Activated CD4-positive, CD25-positive, alpha-beta regulatory T cell (primary cell): Measurements from ENCODE around the gene SPACA6.
"Not testable (repeated sequence)": the region's sequence is repeated elsewhere in the genome, so short reads cannot be mapped to it uniquely, and the experiment has no call there.

Source experiments
- DNase-seq, 4 experiments: peaks; one replicate each; lab custom pipeline; 2025; lab: John Stamatoyannopoulos, UW

The SPACA6 gene

DNA sequence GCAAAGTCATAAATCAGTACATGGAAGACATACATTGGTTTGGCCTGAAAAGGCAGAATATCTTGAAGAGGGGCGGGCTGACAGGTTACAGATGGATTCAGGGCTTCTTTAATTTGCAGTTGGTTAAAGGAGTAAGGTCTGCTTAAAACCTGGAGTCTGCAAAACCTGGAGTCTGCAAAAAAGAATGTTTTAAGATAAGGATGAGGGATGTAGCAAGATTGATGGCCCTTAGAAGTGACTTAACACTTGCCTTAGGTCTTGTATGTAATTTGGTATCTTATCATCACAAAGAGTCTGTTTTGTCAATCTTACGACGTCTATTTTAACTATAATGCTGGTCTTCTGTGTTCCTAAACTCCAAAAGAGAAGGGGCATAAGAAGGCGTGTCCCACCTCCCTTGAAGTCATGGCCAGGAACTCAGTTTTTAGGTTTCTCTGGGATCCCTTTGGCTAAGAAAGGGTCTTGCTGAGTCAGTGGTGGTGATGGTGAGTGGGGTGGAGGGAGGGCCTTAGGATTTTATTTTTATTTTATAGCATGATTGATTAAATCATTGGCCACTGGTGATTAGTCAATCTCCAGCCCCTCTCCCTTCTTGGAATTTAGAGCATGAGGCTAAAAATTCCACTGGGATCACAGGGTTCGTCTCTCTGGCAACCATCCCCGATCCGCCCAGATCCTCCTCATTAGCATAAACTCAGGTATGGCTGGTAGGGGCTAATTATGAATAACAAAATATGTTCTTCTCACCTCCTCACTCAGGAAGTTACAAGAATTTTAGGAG, 40.8 kb downstream of the SPACA6 start:
- no peak for DNase-seq

- no peak for DNase-seq
These were observed 42.8 kb downstream of the SPACA6 start for GRCh38 chr19:51735759-51736449.

- DNase-seq = no peak
These were observed 44.3 kb downstream of the SPACA6 start for GRCh38 chr19:51737389-51737788.

DNA sequence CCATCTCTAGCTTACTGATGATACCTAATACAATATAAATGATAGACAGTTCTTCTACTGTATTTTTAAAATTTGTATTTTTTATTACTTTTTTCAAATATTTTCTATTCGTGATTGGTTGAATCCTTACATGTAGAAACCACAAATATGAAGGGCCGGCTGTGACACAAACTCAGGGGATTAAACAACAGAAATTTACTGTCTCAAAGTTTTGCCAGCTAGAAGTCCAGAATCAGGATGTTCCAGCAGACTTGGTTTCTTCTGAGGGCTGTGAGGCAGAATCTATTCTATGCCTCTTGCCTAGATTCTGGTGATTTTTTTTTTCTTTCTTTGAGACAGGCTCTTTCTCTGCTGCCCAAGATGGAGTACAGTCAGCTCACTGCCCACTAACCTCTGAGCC, 44.8 kb downstream of the SPACA6 start:
- no peak for DNase-seq

GRCh38 chr19:51738523-51738922, 45.4 kb downstream of the SPACA6 start:
- not testable (repeated sequence) for DNase-seq

DNA sequence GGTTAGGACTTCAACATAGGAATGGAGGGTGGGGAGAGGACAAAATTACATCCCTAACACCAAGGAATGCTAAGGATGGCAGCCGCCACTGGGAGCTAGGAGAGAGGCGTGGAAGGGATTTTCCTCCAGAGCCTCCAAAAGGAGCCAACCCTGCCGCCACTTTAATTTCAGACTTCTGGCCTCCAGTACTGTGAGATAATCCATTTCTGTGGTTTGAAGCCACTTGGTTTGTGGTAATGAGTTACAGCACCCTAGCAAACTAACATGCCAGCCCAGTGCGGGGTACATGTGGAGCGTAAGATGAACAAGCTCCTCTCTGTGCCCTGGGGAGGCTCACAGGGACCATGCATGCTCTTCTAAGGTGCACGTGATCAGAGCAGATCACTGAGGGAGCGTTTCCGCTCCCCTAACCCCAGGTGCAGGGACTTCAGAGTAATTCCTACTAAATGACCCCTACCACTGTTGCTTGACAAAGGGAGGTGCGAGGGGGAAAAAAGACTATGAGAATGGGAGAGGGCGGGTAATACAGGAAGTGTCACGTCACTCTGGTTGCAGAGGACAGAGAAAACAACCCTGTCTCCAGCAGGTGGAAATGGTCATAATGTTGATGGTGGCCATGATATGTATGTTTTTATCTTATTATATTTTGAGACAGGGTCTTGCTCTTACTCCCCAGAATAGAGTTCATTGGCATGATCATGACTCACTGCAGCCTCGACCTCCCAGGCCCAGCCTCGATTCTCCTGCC, 46.5 kb downstream of the SPACA6 start:
- DNase-seq = no peak

GRCh38 chr19:51740356-51740755, 47.2 kb downstream of the SPACA6 start:
- DNase-seq = no peak

DNA sequence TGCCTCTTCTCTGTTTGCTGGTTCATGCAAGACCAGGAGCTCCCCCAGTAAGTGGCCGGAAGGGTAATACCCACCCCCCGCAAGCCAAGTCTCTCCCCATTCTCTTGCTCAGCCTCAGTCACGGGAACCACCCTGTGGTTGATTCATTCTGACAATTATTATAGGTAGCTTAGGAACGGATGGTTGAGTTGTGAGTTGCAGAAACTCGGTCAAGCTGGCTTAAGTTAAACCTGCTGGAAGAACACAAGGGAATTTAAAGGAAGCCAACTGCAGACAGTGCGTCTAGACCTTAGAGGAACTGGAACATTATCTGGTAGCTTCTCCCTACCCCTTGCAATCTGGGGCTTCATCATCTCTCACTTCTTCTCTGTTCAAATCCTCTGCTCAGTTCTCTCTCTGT, 49.7 kb downstream of the SPACA6 start:
- DNase-seq = no peak

GRCh38 chr19:51743405-51743804, 50.3 kb downstream of the SPACA6 start:
- DNase-seq = no peak

DNA sequence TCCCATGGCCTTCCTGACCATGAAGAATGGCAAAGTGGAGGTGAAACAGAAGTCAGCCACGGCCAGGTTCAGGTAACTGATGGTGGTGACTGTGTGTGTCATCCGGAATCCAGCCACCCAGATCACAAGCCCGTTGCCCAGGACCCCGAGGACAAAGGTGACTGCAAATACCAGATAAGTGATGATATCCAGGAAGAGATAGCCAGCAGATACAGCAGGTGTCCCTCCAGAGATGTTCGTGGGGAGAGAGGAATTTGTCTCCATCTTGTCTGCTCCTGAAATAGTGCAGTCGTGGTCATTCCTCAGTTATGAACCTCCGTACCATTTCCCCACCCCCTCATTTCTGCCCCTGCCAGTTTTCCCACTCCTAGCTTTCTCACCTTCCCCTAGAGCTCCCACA, 53.6 kb downstream of the SPACA6 start:
- DNase-seq = no peak

GRCh38 chr19:51749979-51750378, 56.8 kb downstream of the SPACA6 start:
- DNase-seq = no peak

DNA sequence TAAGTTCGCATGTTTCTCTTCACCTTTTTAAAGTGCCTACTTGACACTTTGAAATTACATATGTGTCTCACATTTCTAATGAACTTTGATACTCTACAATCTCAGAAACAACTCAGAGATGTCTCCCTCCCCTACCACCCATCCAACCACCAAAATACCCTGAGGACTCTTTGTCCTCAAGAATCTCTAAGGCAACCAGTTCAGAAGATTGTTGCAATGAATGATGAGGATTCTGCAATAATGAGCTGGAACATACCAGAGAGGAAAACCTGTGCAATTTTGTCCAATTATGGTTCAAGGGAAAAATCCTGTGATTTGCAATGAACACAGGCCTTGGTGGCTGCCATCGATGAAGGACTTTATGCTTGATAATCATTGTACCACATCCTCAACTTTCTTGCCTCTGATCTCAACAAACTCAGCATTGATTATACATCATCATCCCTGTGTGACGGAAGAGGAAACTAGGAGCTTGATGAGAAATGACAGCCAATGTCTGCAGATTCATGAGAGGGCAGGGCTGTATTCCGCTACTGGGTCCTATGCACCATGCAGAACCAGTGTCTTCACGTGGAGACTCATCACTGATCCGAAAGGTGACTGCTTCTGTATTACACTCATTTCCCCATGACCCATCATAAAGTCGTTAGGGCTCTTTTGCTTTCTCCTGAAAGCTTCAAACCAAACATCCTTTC, 57.4 kb downstream of the SPACA6 start:
- no peak for DNase-seq

DNA sequence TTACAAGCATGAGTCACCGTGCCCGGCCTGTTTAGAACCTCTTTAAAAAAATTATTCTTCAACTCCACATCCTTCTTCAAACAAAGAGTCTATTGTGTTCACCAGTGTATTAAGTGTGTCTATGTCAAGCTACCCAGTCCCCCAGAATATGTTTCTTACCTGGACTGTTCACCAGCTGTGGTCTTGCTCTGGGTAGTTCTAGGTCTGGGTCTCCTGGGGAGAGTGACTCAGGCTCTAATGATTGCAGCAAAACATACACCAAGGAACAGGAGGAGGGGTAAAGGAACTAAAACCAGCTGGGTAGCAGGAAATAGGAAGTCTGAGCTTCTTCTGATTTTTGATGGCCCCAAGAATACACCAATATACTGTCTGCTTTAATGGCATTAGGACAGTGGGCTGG, 58.5 kb downstream of the SPACA6 start, which contains the start of gene FPR1:
Gene FPR1, minus strand, starts transcription at position 224 of the 400 bp plus-strand sequence. CDS start 4,884 bp downstream, outside the sequence.
- no peak for DNase-seq

GRCh38 chr19:51754109-51754508, 61.0 kb downstream of the SPACA6 start:
- no peak for DNase-seq

DNA sequence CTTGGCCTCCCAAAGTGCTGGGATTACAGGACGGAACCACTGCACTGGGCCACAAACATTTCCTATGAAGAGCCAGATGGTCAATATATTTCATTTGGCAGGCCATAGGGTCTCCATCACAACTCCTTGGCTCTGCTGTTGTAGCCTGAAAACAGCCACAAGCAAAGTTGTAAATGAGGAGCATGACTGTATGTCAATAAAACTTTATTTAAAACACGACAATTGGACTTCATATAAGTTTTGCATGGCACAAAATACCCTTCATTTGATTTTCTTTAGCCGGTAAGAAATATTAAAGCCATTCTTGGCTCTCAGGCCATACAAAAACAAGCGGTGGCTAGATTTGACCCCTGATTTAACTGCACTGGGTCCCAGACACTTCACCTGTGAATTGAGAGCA, 61.6 kb downstream of the SPACA6 start:
- no peak for DNase-seq
